Osteoblast (primary cell): ENCODE data around the gene TCFL5. TPM values are rescaled to one million over a fixed set of nuclear protein-coding genes. Genes with fewer than 3 reads are reported as not detected.

ENCODE experiments used
- DNase-seq: peaks from one replicate; pipeline ENCODE4 v3.0.0; 2011; ENCODE audit warnings: low spot score, mixed read lengths; ENCODE audit not compliant: insufficient read length; ENCODE audit errors: missing footprints
- H2AFZ ChIP-seq: 2 replicates; pipeline ENCODE4 v1.6.0; 2011; ENCODE audit warnings: mild to moderate bottlenecking, low read length
- H3K27ac ChIP-seq: 2 replicates; pipeline ENCODE4 v1.5.1; 2011; ENCODE audit warnings: mild to moderate bottlenecking, low read depth, low read length, moderate library complexity
- H3K27me3 ChIP-seq: 2 replicates; pipeline ENCODE4 v1.6.0; 2012; ENCODE audit warnings: mild to moderate bottlenecking, control low read depth, inconsistent platforms, low read length, moderate library complexity; ENCODE audit not compliant: insufficient read depth
- H3K36me3 ChIP-seq: 2 replicates; pipeline ENCODE4 v1.5.1; 2011; ENCODE audit warnings: mild to moderate bottlenecking, low read length, control low read depth, moderate library complexity; ENCODE audit not compliant: insufficient read depth
- H3K4me1 ChIP-seq: 2 replicates; pipeline ENCODE4 v1.5.1; 2011; ENCODE audit warnings: mild to moderate bottlenecking, low read length, control low read depth, moderate library complexity; ENCODE audit not compliant: insufficient read depth
- H3K4me2 ChIP-seq: 2 replicates; pipeline ENCODE4 v1.6.0; 2011; ENCODE audit warnings: mild to moderate bottlenecking, low read length; ENCODE audit not compliant: insufficient read depth
- H3K4me3 ChIP-seq: fragments of 200-600 bp; sonication (generic); 3 replicates; pipeline ENCODE4 v1.5.1; 2012; ENCODE audit warnings: mild to moderate bottlenecking, low read length, inconsistent platforms; ENCODE audit not compliant: insufficient read depth
- H3K79me2 ChIP-seq: 2 replicates; pipeline ENCODE4 v1.6.0; 2012; ENCODE audit warnings: mild to moderate bottlenecking, low read length, control low read depth, inconsistent platforms; ENCODE audit not compliant: insufficient read depth
- H3K9me3 ChIP-seq: 2 replicates; pipeline ENCODE4 v1.5.1; 2011; ENCODE audit warnings: low read depth, low read length, control low read depth
- H4K20me1 ChIP-seq: 2 replicates; pipeline ENCODE4 v1.6.0; 2012; ENCODE audit warnings: mild to moderate bottlenecking, low read length, control low read depth; ENCODE audit not compliant: insufficient read depth
- total RNA-seq: library from RNA; depleted of rRNA; stranded (reverse); fragments of >200 nt; gene quantifications from 2 replicates; pipeline ENCODE4 v1.2.3, GENCODE V29; 2012
- TF ChIP-seq, protein P1 (sequence below): IDR thresholded peaks from 2 replicates; pipeline ENCODE4 v1.5.1; 2011; ENCODE audit warnings: mild to moderate bottlenecking, low read depth, low read length, moderate library complexity; ENCODE audit errors: extremely low read depth

TCFL5 gene
- total RNA-seq, 1 donor = 13.0 TPM

GRCh38 chr20:62900692-62901584 lies 39.3 kb upstream of the TCFL5 start:
- Histone ChIP-seq H3K36me3 (peaks cover 57% of the 10 kb centered on the region), H3K27me3 (no peaks in the 10 kb centered on the region), H4K20me1 (peaks cover 37% of the 10 kb centered on the region), H3K4me2 (no peak overlapping the region), H3K9me3 (no peaks in the 10 kb centered on the region), H3K4me1 (peaks cover 22% of the 10 kb centered on the region), H3K4me3 (no peak overlapping the region), H3K27ac (no peak overlapping the region), H3K79me2 (peaks cover 22% of the 10 kb centered on the region), H2AFZ (no peak overlapping the region)
- TF ChIP-seq, protein P1, sequence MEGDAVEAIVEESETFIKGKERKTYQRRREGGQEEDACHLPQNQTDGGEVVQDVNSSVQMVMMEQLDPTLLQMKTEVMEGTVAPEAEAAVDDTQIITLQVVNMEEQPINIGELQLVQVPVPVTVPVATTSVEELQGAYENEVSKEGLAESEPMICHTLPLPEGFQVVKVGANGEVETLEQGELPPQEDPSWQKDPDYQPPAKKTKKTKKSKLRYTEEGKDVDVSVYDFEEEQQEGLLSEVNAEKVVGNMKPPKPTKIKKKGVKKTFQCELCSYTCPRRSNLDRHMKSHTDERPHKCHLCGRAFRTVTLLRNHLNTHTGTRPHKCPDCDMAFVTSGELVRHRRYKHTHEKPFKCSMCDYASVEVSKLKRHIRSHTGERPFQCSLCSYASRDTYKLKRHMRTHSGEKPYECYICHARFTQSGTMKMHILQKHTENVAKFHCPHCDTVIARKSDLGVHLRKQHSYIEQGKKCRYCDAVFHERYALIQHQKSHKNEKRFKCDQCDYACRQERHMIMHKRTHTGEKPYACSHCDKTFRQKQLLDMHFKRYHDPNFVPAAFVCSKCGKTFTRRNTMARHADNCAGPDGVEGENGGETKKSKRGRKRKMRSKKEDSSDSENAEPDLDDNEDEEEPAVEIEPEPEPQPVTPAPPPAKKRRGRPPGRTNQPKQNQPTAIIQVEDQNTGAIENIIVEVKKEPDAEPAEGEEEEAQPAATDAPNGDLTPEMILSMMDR = no peak
- DNase-seq = peak; percentile 65

DNA sequence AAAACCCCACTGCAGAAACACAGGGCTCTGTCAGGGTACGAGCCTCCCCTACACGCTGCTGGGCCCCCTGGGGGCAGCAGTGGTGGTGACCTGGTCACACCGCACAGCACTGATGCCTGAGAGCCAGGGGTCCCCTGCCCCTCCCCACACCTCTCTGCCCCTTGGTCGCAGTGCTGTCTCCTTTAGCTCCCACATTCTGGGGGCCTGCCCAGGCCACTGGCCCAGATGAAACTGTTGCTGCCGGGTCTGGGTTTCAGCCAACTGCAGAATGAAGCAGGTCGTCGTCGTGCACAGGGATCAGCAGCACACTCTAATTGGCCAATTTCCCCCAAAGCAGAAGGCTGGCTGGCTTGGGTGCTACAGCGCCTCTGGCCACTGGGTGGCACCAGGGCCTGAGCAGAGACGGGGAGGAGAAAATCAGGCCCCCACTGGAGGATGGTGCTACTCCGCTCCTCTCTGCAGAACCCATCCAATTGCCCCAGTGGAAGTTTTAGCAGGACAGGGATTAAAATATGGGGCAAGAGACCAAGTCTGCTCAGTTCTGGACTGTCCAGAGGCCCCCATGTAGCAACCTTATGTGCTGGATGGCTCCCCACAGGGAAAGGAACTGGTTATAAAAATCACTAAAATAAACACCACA lies 38.5 kb upstream of the TCFL5 start:
- H3K79me2 ChIP-seq = peaks cover 14% of the 10 kb centered on the region
- peaks cover 22% of the 10 kb centered on the region for H3K4me1 ChIP-seq
- H2AFZ ChIP-seq = no peak overlapping the region
- peaks cover 55% of the 10 kb centered on the region for H3K36me3 ChIP-seq
- peak overlapping the region; percentile 40 for H3K4me2 ChIP-seq
- peak; percentile 99 for DNase-seq
- H3K9me3 ChIP-seq = no peaks in the 10 kb centered on the region
- H3K4me3 ChIP-seq = no peak overlapping the region
- TF ChIP-seq, protein P1 = peak; percentile 91
- H3K27me3 ChIP-seq = no peaks in the 10 kb centered on the region
- H4K20me1 ChIP-seq = peaks cover 29% of the 10 kb centered on the region
- no peak overlapping the region for H3K27ac ChIP-seq

DNA sequence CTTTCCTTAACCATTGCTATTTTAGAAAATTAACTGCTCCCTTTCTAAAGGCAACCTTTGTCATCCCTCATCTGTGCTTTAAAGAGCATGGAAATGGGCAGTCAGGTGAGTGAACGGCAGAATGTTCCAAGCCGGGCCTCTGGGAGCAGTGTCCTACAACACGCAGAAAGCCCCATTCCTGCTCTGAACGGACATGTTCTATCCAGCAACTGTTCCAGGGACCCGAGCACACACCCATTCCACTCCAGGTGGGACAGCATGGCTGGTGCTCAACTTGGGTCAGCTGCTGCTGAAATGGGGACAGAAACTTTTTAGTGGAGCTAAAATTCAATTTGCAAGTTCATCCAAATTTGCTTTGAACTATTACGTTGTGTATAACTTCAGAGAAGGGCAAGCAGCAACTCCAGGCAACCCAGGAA lies 38.0 kb upstream of the TCFL5 start:
- H4K20me1 ChIP-seq = peaks cover 26% of the 10 kb centered on the region
- DNase-seq = peak; percentile 65
- no peak overlapping the region for H2AFZ ChIP-seq
- TF ChIP-seq, protein P1 = no peak
- H3K9me3 ChIP-seq = no peaks in the 10 kb centered on the region
- no peak overlapping the region for H3K27ac ChIP-seq
- peaks cover 55% of the 10 kb centered on the region for H3K36me3 ChIP-seq
- no peaks in the 10 kb centered on the region for H3K27me3 ChIP-seq
- peaks cover 22% of the 10 kb centered on the region for H3K4me1 ChIP-seq
- H3K4me2 ChIP-seq = peak overlapping the region; percentile 40
- peaks cover 10% of the 10 kb centered on the region for H3K79me2 ChIP-seq
- no peak overlapping the region for H3K4me3 ChIP-seq
